ENCODE results near the gene NRG2.
A peak's percentile ranks its signal among the peaks of the same experiment; 100 is the strongest.

Gene NRG2

DNA sequence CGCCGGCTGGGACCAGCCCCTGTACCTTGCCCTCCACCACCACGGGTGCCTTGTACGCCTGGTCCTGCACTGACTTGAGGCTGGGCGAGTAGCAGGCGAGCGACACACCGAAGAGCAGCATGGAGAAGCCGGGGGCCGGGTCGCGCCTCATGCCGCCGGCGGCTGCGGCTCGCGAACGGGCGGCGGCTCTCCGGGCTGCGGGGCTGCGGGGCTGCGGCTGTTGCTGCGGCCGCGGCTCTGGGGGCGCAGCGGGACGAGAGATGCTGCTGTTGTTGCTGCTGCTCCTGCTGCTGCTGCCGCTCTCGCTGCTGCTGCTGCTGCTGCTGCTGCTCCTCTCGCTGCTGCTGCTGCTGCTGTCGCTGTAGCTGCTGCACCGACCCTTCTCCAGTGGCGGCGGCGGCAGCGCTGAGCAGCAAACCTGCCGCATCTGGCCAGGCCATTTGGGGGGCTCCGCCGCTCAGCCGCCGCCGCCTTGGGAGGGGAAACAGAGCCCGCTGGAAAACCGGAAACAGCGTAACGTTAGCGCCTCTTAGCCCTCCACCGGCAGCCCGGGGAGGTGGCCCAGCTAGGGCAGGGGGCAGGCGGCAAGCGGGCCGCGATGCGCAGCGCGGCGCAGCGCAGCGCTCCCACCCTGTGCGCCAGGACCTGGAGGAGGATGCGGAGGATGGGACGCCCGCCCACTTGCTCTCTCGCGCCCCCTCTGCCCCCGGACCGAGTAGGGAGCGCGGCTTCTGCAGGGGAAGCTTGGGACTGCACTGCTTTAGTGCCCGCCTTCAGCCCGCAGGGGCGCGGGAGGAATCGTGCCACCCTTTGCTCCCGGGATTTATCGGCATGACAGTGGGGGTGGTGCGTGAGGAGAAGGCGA, at the start of gene NRG2:
TSS of gene NRG2 (minus strand) at position 657 of the 865 bp plus-strand sequence.
- Histone ChIP-seq H3K27ac (ENCODE audit: low read depth, low read length) (no peak within 1 kb of the TSS), H3K9me3 (ENCODE audit: control insufficient read depth in 1 of 2, low read length in 2 of 2) (no peaks in the 10 kb centered on the region), H3K4me3 (ENCODE audit: low read depth in 1 of 2, low read length in 2 of 2) (peak within 1 kb of the TSS; percentile 65 to 75), H3K36me3 (ENCODE audit: control insufficient read depth in 1 of 2, insufficient read depth in 2 of 2, low read length in 2 of 2) (no peaks in the 10 kb centered on the region), H3K9ac (ENCODE audit: low read depth in 1 of 2, low read length in 2 of 2) (peak within 1 kb of the TSS in 1 of 2 donors; percentile 25), H3K27me3 (ENCODE audit: control insufficient read depth in 1 of 2, insufficient read depth in 2 of 2, low read length in 2 of 2) (peaks cover 24 to 47% of the 10 kb centered on the region in 2 donors), H3K4me1 (ENCODE audit: control insufficient read depth in 1 of 2, insufficient read depth in 2 of 2, low read length in 2 of 2) (peaks cover 12% of the 10 kb centered on the region in 2 donors)

- no peak overlapping the region for H3K9ac ChIP-seq (ENCODE audit: low read depth in 1 of 2, low read length in 2 of 2)
Measured at GRCh38 chr5:140090251-140090650, 47.2 kb upstream of the NRG2 start.

DNA sequence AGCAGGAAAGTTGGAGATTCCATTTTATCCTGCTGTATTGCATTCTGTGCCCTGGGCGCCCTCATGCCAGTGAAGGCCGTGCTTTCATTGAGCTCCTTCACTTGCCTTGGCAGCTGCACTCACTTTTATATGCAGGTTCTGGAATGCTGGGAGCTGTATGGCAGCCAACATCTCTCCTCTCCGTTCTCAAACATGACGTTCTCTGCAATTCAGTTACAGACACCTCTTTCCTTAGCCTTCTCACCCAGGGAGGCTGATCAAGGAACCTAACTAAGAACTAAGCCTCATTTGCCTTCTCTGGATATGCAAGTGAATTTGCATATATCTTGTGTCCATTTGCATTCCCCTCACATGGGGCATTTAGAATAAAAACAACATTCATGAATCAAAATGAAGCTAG, 41.4 kb upstream of the NRG2 start:
- H3K36me3 ChIP-seq (ENCODE audit: control insufficient read depth in 1 of 2, insufficient read depth in 2 of 2, low read length in 2 of 2), result no peaks in the 10 kb centered on the region
- H3K27me3 ChIP-seq (ENCODE audit: control insufficient read depth in 1 of 2, insufficient read depth in 2 of 2, low read length in 2 of 2), result no peaks in the 10 kb centered on the region
- no peaks in the 10 kb centered on the region for H3K9me3 ChIP-seq (ENCODE audit: control insufficient read depth in 1 of 2, low read length in 2 of 2)
- no peaks in the 10 kb centered on the region for H3K4me1 ChIP-seq (ENCODE audit: control insufficient read depth in 1 of 2, insufficient read depth in 2 of 2, low read length in 2 of 2)
- no peak overlapping the region for H3K27ac ChIP-seq (ENCODE audit: low read depth, low read length)
- no peak overlapping the region for H3K9ac ChIP-seq (ENCODE audit: low read depth in 1 of 2, low read length in 2 of 2)
- H3K4me3 ChIP-seq (ENCODE audit: low read depth in 1 of 2, low read length in 2 of 2), result no peak overlapping the region

More at GRCh38 chr5:140090251-140090650, 47.2 kb upstream of the NRG2 start:
- no peak overlapping the region for H3K4me3 ChIP-seq (ENCODE audit: low read depth in 1 of 2, low read length in 2 of 2)
- peaks cover 5 to 10% of the 10 kb centered on the region in 2 donors for H3K9me3 ChIP-seq (ENCODE audit: control insufficient read depth in 1 of 2, low read length in 2 of 2)
- no peak overlapping the region for H3K27ac ChIP-seq (ENCODE audit: low read depth, low read length)
- H3K4me1 ChIP-seq (ENCODE audit: control insufficient read depth in 1 of 2, insufficient read depth in 2 of 2, low read length in 2 of 2), result no peaks in the 10 kb centered on the region
- H3K27me3 ChIP-seq (ENCODE audit: control insufficient read depth in 1 of 2, insufficient read depth in 2 of 2, low read length in 2 of 2), result no peaks in the 10 kb centered on the region
- peaks cover 0 to 2% of the 10 kb centered on the region in 2 donors for H3K36me3 ChIP-seq (ENCODE audit: control insufficient read depth in 1 of 2, insufficient read depth in 2 of 2, low read length in 2 of 2)

GRCh38 chr5:140083650-140084049, 40.6 kb upstream of the NRG2 start:
- H3K27ac ChIP-seq (ENCODE audit: low read depth, low read length), result no peak overlapping the region
- no peaks in the 10 kb centered on the region for H3K36me3 ChIP-seq (ENCODE audit: control insufficient read depth in 1 of 2, insufficient read depth in 2 of 2, low read length in 2 of 2)
- no peaks in the 10 kb centered on the region for H3K9me3 ChIP-seq (ENCODE audit: control insufficient read depth in 1 of 2, low read length in 2 of 2)
- H3K4me1 ChIP-seq (ENCODE audit: control insufficient read depth in 1 of 2, insufficient read depth in 2 of 2, low read length in 2 of 2), result no peaks in the 10 kb centered on the region
- no peak overlapping the region for H3K4me3 ChIP-seq (ENCODE audit: low read depth in 1 of 2, low read length in 2 of 2)
- no peak overlapping the region for H3K9ac ChIP-seq (ENCODE audit: low read depth in 1 of 2, low read length in 2 of 2)
- H3K27me3 ChIP-seq (ENCODE audit: control insufficient read depth in 1 of 2, insufficient read depth in 2 of 2, low read length in 2 of 2), result no peaks in the 10 kb centered on the region

DNA sequence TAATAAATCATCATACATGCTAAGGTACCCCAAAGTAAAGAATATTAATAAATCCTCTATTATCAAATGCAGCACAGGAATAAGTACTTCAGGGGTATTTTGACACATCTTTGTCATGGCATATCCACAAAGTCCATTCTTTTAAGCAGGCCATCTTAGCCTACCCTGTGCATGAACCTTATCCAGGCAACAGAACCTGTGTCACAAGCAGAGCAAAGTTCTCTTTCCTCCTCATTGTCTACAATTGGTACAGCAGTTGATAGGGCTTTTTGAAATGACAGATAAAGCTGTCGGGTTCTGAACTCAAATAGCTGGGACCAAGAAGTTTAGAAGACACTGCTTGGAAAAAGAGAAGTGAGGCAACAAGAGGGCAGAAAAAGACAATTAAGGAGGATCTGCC, 40.0 kb upstream of the NRG2 start:
- Histone ChIP-seq H3K36me3 (ENCODE audit: control insufficient read depth in 1 of 2, insufficient read depth in 2 of 2, low read length in 2 of 2) (no peaks in the 10 kb centered on the region), H3K9ac (ENCODE audit: low read depth in 1 of 2, low read length in 2 of 2) (no peak overlapping the region), H3K27me3 (ENCODE audit: control insufficient read depth in 1 of 2, insufficient read depth in 2 of 2, low read length in 2 of 2) (no peaks in the 10 kb centered on the region), H3K9me3 (ENCODE audit: control insufficient read depth in 1 of 2, low read length in 2 of 2) (no peaks in the 10 kb centered on the region), H3K27ac (ENCODE audit: low read depth, low read length) (no peak overlapping the region), H3K4me1 (ENCODE audit: control insufficient read depth in 1 of 2, insufficient read depth in 2 of 2, low read length in 2 of 2) (no peaks in the 10 kb centered on the region), H3K4me3 (ENCODE audit: low read depth in 1 of 2, low read length in 2 of 2) (no peak overlapping the region)

GRCh38 chr5:140076788-140077187, 33.7 kb upstream of the NRG2 start:
- Histone ChIP-seq H3K27ac (ENCODE audit: low read depth, low read length) (no peak overlapping the region), H3K4me1 (ENCODE audit: control insufficient read depth in 1 of 2, insufficient read depth in 2 of 2, low read length in 2 of 2) (no peaks in the 10 kb centered on the region), H3K4me3 (ENCODE audit: low read depth in 1 of 2, low read length in 2 of 2) (no peak overlapping the region), H3K9ac (ENCODE audit: low read depth in 1 of 2, low read length in 2 of 2) (no peak overlapping the region), H3K36me3 (ENCODE audit: control insufficient read depth in 1 of 2, insufficient read depth in 2 of 2, low read length in 2 of 2) (no peaks in the 10 kb centered on the region), H3K9me3 (ENCODE audit: control insufficient read depth in 1 of 2, low read length in 2 of 2) (no peaks in the 10 kb centered on the region), H3K27me3 (ENCODE audit: control insufficient read depth in 1 of 2, insufficient read depth in 2 of 2, low read length in 2 of 2) (no peaks in the 10 kb centered on the region)

DNA sequence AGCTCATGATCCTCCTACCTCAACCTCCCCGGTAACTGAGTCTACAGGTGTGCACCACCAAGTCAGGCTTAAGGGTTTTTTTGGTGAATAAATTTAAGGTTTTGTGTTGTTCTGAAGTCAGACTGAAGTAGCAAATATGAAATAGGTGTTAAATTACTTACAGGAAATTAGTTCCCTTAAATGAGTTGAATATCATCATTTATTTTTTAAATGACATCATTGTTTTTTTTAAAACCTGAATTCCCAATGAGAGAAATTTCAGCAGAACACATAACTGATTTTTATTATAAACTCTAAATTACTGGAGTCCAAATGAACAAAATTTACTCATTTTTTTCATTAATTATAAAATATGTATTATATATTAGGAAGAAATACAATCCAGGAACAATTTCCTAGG, 33.0 kb upstream of the NRG2 start:
- no peak overlapping the region for H3K4me3 ChIP-seq (ENCODE audit: low read depth in 1 of 2, low read length in 2 of 2)
- no peaks in the 10 kb centered on the region for H3K9me3 ChIP-seq (ENCODE audit: control insufficient read depth in 1 of 2, low read length in 2 of 2)
- no peaks in the 10 kb centered on the region for H3K36me3 ChIP-seq (ENCODE audit: control insufficient read depth in 1 of 2, insufficient read depth in 2 of 2, low read length in 2 of 2)
- no peaks in the 10 kb centered on the region for H3K27me3 ChIP-seq (ENCODE audit: control insufficient read depth in 1 of 2, insufficient read depth in 2 of 2, low read length in 2 of 2)
- H3K4me1 ChIP-seq (ENCODE audit: control insufficient read depth in 1 of 2, insufficient read depth in 2 of 2, low read length in 2 of 2), result no peaks in the 10 kb centered on the region
- H3K9ac ChIP-seq (ENCODE audit: low read depth in 1 of 2, low read length in 2 of 2), result no peak overlapping the region
- no peak overlapping the region for H3K27ac ChIP-seq (ENCODE audit: low read depth, low read length)

GRCh38 chr5:140075371-140075770, 32.3 kb upstream of the NRG2 start:
- Histone ChIP-seq H3K9me3 (ENCODE audit: control insufficient read depth in 1 of 2, low read length in 2 of 2) (no peaks in the 10 kb centered on the region), H3K27me3 (ENCODE audit: control insufficient read depth in 1 of 2, insufficient read depth in 2 of 2, low read length in 2 of 2) (no peaks in the 10 kb centered on the region), H3K4me1 (ENCODE audit: control insufficient read depth in 1 of 2, insufficient read depth in 2 of 2, low read length in 2 of 2) (no peaks in the 10 kb centered on the region), H3K4me3 (ENCODE audit: low read depth in 1 of 2, low read length in 2 of 2) (no peak overlapping the region), H3K9ac (ENCODE audit: low read depth in 1 of 2, low read length in 2 of 2) (no peak overlapping the region), H3K36me3 (ENCODE audit: control insufficient read depth in 1 of 2, insufficient read depth in 2 of 2, low read length in 2 of 2) (no peaks in the 10 kb centered on the region), H3K27ac (ENCODE audit: low read depth, low read length) (no peak overlapping the region)

- H3K36me3 ChIP-seq (ENCODE audit: control insufficient read depth in 1 of 2, insufficient read depth in 2 of 2, low read length in 2 of 2), result no peaks in the 10 kb centered on the region
- no peak overlapping the region for H3K27ac ChIP-seq (ENCODE audit: low read depth, low read length)
- H3K4me1 ChIP-seq (ENCODE audit: control insufficient read depth in 1 of 2, insufficient read depth in 2 of 2, low read length in 2 of 2), result no peaks in the 10 kb centered on the region
- no peaks in the 10 kb centered on the region for H3K27me3 ChIP-seq (ENCODE audit: control insufficient read depth in 1 of 2, insufficient read depth in 2 of 2, low read length in 2 of 2)
- H3K9me3 ChIP-seq (ENCODE audit: control insufficient read depth in 1 of 2, low read length in 2 of 2), result no peaks in the 10 kb centered on the region
- no peak overlapping the region for H3K4me3 ChIP-seq (ENCODE audit: low read depth in 1 of 2, low read length in 2 of 2)
- H3K9ac ChIP-seq (ENCODE audit: low read depth in 1 of 2, low read length in 2 of 2), result no peak overlapping the region
Measured at GRCh38 chr5:140073296-140073695, 30.2 kb upstream of the NRG2 start.

DNA sequence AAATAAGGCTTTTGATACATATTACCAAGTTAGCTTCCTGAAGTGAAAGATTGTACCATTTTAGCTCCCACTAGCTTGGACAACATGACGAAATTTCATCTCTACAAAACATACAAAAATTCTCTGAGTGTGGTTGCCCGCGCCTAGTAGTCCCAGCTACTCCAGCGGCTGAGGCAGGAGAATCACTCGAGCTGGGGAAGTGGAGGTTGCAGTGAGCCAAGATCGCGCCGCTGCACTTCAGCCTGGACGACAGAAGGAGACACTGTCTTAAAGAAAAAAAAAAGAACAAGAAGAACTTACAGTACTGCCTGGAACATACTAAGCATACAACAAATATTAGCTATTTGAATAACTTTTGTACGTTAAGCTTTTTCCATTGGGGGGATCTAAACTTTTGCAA, 29.7 kb upstream of the NRG2 start:
- Histone ChIP-seq H3K9me3 (ENCODE audit: control insufficient read depth in 1 of 2, low read length in 2 of 2) (no peaks in the 10 kb centered on the region), H3K4me3 (ENCODE audit: low read depth in 1 of 2, low read length in 2 of 2) (no peak overlapping the region), H3K36me3 (ENCODE audit: control insufficient read depth in 1 of 2, insufficient read depth in 2 of 2, low read length in 2 of 2) (no peaks in the 10 kb centered on the region), H3K4me1 (ENCODE audit: control insufficient read depth in 1 of 2, insufficient read depth in 2 of 2, low read length in 2 of 2) (no peaks in the 10 kb centered on the region), H3K27me3 (ENCODE audit: control insufficient read depth in 1 of 2, insufficient read depth in 2 of 2, low read length in 2 of 2) (no peaks in the 10 kb centered on the region), H3K9ac (ENCODE audit: low read depth in 1 of 2, low read length in 2 of 2) (no peak overlapping the region), H3K27ac (ENCODE audit: low read depth, low read length) (no peak overlapping the region)

Data from duodenal mucosa (tissue), 2 donors.